Suppressor macrophage treated with lipopolysaccharide for 4 hours (primary cell): ENCODE measurements around the gene GSTA2.
"Not testable (repeated sequence)": the region's sequence is repeated elsewhere in the genome, so short reads cannot be mapped to it uniquely, and the experiment has no call there.

ENCODE experiments used
- DNase-seq: peaks from one replicate; pipeline ENCODE4 v3.0.0-alpha.2; 2020

GSTA2 gene

DNA sequence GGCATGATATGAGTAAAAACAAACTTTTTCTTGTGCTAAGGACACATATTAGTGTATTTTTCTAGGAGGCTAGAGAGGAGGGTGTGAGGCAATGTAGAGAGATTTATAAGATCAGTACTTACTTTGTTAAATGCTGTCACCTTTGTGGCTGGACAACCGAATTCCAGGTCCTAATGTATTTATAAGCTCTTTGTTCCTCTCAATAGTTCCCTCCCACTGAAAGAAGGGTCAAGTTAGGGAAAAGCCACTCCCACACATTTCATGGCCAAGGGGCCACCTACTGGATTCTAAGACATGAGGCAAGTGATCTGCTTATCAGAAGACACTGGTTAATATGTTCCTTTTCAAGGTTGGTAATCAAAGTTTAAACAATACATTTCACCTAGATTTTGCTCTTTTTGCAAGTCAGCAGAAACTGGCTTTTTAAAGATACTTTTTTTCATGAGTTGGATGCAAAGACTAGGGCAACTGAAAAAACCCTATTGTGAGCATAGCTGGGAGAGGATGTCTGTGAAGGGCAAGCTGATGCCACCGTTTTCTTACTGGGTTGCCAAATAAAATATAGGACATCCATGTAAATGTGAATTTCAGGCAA is at the start of gene GSTA2:
Gene GSTA2 (minus strand): TSS at position 154 of the 595 bp plus-strand sequence. CDS start 5,528 bp downstream, outside the sequence.
- not testable (repeated sequence) for DNase-seq

DNA sequence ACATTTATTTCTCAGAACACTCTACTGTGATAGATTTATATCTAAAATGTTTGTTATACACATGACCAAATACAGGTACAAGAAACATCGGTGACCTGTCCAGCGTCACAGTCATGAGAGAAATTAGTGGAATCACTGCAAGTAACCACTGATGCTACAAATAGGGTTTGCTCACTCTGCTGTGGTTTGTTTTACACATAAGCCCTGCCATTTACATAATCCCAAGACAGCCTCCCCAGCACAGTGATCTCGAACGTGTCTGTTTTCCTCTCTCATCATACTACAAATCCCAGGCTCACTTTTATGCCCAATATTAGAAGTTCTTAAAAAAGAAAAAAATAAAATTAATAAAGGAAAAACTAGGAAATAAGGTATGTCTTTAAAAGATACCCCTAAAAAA is 46.5 kb upstream of the GSTA2 start:
- DNase-seq, result not testable (repeated sequence)

GRCh38 chr6:52808660-52809059 is 45.4 kb upstream of the GSTA2 start:
- DNase-seq, result no peak

- DNase-seq, result not testable (repeated sequence)
These were observed 40.5 kb upstream of the GSTA2 start, which contains the start of gene GSTA1 for GRCh38 chr6:52803668-52804255. TSS of gene GSTA1 (minus strand) at chr6:52803816. CDS start at chr6:52799267, 4,549 bp downstream.

GRCh38 chr6:52802806-52803205 is 39.5 kb upstream of the GSTA2 start:
- DNase-seq, result no peak

DNA sequence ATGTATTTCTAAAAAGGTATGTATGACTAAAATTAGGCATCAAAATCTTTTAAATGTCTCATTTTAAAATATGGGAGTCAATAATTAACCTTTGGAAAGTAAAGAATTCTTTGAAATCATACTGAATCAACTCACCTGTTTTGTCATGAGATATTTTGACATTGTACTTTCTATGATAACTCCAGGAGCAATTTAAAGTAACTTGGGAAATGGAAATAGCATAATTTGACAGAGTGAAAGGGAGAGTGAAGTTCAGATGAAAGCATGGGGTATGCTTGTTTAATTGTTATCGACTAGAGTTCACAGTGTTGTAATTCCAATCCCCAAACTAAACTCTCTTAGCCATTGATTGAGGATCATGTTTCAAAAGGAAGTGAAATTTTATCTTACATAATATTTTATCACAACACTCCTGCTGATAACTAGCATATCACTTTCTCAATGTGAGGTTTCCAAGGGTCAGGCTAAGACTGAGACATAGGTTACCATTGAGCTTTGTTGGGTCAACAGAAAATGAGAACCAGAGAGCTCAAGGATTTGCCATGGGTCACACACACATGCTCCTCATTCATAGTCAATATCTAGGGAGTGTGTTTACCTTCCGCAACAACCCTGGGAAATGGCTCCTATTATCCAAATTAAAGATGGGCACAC is 38.0 kb upstream of the GSTA2 start:
- DNase-seq, result no peak

DNA sequence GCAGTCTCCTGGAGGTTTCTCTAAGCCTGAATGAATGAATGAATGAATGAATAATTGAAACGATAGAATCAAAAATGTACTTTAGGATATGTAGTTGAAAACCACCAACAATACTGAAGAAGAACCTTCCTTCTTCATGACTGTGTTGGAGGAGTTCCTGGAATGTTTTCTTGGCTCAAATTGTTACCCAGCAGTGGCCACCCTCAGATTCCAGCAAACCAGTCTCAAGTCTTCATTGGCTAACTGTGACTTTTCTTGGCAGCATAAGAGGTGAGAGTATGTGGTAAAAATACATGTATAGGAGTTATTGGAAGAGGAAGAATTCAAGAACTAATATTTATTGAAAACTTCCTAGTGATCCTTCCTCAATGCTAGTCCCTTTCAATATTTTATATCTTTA is 36.0 kb upstream of the GSTA2 start:
- not testable (repeated sequence) for DNase-seq

DNA sequence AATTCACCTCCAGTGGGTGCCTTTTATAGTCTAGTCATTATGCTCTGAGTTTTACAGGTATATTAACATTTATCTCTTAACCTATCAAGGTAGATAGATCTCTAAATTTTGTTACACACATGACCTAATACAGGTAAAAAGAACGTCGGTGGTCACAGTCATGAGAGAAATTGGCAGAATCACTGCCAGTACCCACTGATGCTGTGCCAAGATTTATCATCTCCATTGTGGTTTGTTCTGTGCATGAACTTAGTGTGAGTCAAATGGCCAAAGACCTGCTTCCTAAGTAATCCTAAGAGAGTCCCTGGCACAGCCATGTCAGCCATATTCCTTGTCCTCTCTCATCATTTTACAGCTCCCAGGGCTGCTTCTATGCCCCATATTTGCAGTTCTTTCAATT is 31.1 kb upstream of the GSTA2 start:
- DNase-seq, result not testable (repeated sequence)

DNA sequence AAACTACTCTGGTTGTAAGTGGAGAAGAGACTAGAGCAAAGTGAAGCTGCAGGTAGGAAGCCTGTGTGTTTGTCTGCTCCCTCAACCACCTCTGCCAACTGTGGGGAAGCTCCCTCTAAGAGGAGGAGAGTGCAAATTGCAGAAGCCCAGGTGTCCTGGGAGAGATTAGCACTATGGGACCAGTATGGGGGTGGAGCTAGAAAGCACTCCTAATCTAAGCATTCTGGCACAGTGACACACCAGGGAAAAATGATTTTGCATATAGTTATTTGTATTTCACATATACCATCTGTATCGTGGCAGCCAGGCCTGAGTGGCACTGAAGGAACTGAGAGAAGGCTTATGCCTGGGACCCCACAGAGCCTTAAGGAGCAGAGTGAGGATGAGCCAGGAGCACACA is 27.6 kb upstream of the GSTA2 start:
- DNase-seq, result no peak

GRCh38 chr6:52789658-52790057 is 26.4 kb upstream of the GSTA2 start:
- DNase-seq, result not testable (repeated sequence)

DNA sequence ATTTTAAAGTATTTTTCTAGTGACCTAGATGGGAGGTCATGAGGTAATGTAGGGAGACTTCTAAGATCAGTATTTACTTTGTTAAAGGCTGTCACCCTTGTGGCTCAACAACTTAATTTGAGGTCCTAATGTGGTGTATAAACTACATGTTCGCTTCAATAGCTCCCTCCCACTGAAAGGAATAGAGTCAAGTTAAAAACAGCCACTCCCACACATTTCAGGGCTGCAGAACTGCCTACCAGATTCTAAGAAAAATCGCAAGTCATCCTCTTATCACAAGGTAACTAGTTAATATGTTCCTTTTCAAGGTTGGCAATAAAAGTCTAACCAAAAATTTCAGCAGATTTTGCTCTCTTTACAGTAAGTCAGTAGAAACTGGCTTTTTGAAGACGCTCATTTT is 25.2 kb upstream of the GSTA2 start:
- no peak for DNase-seq

- DNase-seq, result no peak
These were observed 24.6 kb upstream of the GSTA2 start for GRCh38 chr6:52787917-52788316.

DNA sequence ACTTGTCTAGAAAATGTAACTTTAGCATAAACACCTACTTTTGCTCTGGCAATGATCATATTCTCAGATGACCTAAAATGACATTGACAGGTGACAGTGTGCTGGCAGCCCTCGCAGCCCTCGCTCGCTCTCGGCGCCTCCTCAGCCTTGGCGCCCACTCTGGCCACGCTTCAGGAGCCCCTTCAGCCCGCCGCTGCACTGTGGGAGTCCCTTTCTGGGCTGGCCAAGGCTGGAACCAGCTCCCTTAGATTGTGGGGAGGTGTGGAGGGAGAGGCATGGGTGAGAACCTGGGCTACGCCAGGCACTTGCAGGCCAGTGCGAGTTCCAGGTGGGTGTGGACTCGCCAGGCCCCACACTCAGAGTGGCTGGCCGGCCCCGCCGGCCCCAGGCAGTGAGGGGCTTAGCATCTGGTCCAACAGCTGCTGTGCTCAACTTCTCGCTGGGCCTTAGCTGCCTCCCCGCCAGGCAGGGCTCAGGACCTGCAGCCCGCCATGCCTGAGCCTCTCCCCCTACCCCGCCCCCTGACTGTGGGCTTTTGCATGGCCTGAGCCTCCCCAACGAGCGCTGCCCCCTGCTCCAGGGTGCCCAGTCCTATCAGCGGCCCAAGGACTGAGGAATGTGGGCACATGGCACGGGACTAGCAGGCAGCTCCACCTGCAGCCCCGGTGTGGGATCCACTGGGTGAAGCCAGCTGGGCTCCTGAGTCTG is 23.1 kb upstream of the GSTA2 start:
- no peak for DNase-seq

DNA sequence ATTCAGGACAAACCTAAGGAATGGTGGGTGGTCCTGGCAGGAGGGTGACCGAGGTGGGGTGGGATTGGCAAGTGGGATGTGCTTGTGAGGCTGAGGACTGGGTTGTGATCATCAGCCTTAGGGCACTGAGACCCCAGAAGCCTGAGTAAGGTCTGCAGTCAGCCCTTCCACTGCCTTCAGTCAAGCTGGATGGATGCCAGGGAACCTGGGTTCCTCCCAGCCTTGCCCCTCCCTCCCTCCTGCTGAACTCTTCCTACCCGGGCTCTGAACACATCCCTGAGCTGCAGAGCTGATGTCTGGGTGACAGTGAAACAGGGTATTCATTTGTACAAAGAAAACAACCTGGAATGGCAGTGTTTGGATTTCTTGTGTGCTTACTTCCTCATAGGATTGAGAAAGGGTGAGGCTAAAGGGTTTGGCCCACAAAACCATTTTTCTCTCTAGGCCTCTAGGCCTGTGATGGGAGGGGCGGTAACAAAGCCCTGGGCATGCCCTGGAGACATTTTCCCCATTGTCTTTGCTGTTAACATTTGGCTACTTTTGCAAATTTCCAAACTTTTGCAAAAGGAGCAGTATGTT is 19.5 kb upstream of the GSTA2 start:
- DNase-seq, result not testable (repeated sequence)

- not testable (repeated sequence) for DNase-seq
These were observed 18.9 kb upstream of the GSTA2 start for GRCh38 chr6:52782209-52782608.

DNA sequence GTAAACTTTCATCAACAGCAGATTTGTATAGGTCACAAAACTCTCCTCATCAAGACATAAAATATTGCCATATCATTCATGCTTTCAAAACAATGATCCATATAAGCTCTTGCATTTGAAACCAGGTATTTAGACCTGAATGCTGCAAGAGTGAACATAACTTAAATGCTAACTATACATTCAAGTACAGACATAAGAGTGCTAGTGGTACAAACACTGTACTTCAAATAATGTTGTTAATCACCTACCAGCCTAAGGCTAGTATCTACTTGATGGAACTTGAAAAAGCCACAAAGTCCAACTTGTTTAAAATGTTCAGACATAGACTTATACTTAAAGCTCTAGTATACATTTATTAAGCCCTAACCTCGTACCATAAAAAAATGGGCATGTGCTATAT is 16.0 kb upstream of the GSTA2 start:
- DNase-seq, result no peak

DNA sequence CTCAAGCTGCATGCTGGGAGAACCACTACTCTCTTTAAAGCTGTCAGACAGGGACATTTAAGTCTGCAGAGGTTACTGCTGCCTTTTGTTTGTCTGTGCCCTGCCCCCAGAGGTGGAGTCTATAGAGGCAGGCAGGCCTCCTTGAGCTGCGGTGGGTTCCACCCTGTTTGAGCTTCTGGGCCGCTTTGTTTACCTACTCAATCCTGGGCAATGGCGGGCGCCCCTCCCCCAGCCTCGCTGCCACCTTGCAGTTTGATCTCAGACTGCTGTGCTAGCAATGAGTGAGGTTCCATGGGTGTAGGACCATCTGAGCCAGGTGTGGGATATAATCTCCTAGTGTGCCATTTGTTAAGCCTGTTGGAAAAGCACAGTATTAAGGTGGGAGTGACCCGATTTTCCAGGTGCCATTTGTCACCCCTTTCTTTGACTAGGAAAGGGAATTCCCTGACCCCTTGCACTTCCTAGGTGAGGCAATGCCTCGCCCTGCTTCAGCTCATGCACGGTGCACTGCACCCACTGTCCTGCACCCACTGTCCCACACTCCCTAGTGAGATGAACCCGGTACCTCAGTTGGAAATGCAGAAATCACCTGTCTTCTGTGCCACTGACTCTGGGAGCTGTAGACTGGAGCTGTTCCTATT is 13.6 kb upstream of the GSTA2 start:
- not testable (repeated sequence) for DNase-seq

DNA sequence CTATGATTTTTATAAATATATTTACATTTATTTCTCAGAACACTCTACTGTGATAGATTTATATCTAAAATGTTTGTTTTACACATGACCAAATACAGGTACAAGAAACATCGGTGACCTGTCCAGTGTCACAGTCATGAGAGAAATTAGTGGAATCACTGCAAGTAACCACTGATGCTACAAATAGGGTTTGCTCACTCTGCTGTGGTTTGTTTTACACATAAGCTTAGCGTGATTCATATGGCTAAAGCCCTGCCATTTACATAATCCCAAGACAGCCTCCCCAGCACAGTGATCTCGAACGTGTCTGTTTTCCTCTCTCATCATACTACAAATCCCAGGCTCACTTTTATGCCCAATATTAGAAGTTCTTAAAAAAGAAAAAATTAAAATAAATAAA is 6.1 kb upstream of the GSTA2 start:
- DNase-seq, result not testable (repeated sequence)

DNA sequence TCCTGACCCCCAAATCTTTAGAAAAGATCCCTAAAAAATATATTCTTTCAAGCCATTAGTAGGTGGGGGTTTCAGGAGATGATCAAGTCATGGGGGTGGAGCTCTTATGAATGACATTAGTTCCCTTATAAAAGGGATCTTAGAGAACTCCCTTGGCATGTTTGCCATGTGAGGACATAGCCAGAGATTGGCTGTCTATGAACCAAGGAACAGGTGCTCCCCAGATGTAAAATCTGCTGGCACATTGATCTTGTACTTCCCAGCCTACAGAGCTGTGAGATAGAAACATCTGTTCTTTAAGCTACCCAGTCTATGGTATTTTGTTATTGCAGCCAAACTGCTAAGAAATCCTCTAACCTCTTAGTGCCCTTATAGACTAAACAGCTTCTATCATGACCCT is 4.4 kb upstream of the GSTA2 start:
- not testable (repeated sequence) for DNase-seq

- DNase-seq, result not testable (repeated sequence)
These were observed 1.4 kb downstream of the GSTA2 start for GRCh38 chr6:52761673-52762491.

DNA sequence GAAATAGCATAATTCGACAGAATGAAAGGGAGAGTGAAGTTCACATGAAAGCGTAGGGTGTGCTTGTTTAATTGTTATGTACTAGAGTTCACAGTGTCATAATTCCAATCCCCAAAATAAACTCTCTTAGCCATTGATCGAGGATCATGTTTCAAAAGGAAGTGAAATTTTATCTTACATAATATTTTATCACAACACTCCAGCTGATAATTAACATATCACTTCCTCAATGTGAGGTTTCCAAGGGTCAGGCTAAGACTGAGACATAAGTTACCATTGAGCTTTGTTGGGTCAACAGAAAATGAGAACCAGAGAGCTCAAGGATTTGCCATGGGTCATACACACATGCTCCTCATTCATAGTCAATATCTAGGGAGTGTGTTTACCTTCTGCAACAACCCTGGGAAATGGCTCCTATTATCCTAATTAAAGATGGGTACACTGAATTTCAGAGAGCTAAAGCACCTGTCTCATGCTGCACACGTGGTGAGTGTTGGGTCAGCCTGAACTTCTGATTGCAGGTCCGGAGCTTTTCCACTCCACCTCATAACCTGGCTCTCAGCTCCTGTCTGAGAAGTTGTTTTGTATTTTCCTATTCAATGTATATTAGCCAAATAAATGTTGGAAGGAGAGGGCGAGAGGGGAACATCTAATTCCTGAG is 3.0 kb downstream of the GSTA2 start:
- peak; percentile 2 for DNase-seq
